HG03066 (cell line): Measurements from ENCODE around the gene GTF3C1.

Experiments used
- ATAC-seq: cut with Tn5 transposase; IDR thresholded peaks from one replicate; pipeline ENCODE4 v1.9.1; 2021; ENCODE audit warnings: low read depth; ENCODE audit not compliant: unreplicated experiment

GTF3C1 gene, protein sequence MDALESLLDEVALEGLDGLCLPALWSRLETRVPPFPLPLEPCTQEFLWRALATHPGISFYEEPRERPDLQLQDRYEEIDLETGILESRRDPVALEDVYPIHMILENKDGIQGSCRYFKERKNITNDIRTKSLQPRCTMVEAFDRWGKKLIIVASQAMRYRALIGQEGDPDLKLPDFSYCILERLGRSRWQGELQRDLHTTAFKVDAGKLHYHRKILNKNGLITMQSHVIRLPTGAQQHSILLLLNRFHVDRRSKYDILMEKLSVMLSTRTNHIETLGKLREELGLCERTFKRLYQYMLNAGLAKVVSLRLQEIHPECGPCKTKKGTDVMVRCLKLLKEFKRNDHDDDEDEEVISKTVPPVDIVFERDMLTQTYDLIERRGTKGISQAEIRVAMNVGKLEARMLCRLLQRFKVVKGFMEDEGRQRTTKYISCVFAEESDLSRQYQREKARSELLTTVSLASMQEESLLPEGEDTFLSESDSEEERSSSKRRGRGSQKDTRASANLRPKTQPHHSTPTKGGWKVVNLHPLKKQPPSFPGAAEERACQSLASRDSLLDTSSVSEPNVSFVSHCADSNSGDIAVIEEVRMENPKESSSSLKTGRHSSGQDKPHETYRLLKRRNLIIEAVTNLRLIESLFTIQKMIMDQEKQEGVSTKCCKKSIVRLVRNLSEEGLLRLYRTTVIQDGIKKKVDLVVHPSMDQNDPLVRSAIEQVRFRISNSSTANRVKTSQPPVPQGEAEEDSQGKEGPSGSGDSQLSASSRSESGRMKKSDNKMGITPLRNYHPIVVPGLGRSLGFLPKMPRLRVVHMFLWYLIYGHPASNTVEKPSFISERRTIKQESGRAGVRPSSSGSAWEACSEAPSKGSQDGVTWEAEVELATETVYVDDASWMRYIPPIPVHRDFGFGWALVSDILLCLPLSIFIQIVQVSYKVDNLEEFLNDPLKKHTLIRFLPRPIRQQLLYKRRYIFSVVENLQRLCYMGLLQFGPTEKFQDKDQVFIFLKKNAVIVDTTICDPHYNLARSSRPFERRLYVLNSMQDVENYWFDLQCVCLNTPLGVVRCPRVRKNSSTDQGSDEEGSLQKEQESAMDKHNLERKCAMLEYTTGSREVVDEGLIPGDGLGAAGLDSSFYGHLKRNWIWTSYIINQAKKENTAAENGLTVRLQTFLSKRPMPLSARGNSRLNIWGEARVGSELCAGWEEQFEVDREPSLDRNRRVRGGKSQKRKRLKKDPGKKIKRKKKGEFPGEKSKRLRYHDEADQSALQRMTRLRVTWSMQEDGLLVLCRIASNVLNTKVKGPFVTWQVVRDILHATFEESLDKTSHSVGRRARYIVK (N-terminal part only)

GRCh38 chr16:27549746-27550581, at the start of gene GTF3C1, which contains the start of gene KATNIP:
Gene GTF3C1 (minus strand): TSS chr16:27549913. CDS start chr16:27549890, 23 bp downstream.
Gene KATNIP (plus strand): TSS chr16:27550144. CDS start chr16:27550171, 27 bp downstream.
- peak; percentile 98 for ATAC-seq

- no peak for ATAC-seq
These were observed 49.3 kb upstream of the GTF3C1 start for GRCh38 chr16:27598931-27599565.

DNA sequence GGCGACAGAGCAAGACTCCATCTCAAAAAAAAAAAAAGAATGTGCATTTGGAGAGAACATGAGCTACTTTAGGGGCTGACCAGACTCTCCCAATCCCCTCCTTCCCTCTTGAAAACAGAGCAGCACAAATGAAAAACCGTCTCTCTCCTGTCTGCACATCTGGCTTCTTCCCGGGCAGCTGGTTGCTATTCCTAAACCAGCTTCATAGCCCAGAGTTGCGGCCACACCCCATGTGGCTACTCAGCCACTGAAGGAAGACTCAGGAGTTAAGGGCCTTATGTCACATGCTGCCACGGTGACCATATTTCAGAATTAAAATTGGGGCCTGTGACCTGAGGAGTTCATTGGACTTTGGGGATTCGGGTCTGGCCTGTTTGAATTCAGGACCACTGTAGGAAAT, 48.5 kb upstream of the GTF3C1 start:
- ATAC-seq = no peak

GRCh38 chr16:27597361-27597760, 47.6 kb upstream of the GTF3C1 start:
- no peak for ATAC-seq

- ATAC-seq = no peak
These were observed 46.7 kb upstream of the GTF3C1 start for GRCh38 chr16:27596411-27596810.

GRCh38 chr16:27595993-27596392, 46.3 kb upstream of the GTF3C1 start:
- no peak for ATAC-seq

- ATAC-seq = no peak
These were observed 45.8 kb upstream of the GTF3C1 start for GRCh38 chr16:27595475-27595874.

DNA sequence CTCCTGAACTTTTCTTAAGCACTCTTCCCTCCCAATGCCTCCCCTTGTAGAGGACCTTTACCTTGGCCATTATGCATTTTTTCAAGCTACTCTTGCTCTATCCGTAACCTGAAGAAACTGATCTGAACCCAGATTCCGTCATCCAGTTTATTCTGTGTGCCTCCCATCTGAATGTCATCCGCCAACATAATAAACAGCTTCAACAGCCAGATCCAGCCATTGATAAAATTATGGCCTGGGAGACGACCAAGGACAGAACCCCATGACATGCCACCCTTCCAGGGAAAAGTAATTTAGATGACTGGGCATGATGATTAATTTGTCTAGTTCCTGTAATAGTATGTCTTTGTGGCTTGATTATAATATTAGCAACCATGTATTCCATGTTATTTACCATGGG, 42.1 kb upstream of the GTF3C1 start:
- no peak for ATAC-seq

DNA sequence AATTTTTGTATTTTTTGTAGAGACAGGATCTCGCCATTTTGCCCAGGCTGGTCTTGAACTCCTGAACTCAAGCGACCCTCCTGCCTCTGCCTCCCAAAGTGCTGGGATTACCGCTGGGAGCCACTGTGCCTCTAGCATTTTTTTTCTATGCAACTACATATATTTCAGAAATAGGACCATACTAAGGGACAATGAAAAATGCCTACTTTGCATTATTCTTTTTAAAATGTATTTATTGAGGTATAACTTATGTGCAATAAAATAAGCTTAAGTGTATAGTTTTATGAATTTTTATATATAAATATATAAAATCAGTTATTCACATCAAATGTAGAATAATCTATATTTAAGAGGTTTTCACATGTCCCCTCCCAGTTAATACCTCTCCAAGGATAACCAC, 38.3 kb upstream of the GTF3C1 start:
- no peak for ATAC-seq

GRCh38 chr16:27586711-27587110, 37.0 kb upstream of the GTF3C1 start:
- no peak for ATAC-seq

DNA sequence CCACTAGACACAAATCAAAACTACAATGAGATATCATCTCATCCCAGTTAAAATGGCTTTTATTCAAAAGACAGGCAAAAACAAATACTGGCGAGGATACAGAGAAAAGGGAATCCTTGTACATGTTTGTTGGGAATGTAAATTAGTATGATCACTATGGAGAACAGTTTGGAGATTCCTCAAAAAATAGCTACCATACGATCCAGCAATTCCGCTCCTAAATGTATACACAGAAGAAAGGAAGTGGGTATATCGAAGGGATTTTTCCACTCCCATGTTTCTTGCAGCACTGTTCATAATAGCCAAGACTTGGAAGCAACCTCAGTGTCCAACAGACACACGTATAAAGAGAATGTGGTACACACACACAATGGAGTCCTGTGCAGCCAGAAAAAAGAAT, 35.5 kb upstream of the GTF3C1 start:
- no peak for ATAC-seq

GRCh38 chr16:27583634-27584033, 33.9 kb upstream of the GTF3C1 start:
- ATAC-seq = no peak

DNA sequence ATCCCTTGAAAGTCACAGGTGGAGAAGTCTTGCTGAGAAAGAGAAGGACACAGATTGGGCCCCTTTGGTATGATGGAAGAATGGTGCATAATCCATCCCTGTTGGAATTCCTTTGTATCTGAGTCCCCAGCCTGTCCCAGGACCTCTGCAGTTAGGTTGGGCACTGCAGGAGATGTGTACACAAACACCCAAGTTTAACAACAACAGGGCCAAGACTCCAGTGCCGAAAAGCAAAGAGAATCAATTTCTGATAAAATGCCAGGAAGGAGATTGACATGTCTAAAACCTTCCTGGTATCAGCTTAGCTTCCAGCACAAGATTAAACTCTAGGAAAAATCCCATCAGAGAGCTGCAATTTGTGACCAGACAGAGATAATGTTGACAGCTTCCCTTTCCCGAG, 33.2 kb upstream of the GTF3C1 start:
- no peak for ATAC-seq

- ATAC-seq = no peak
These were observed 29.6 kb upstream of the GTF3C1 start for GRCh38 chr16:27579087-27579980.

DNA sequence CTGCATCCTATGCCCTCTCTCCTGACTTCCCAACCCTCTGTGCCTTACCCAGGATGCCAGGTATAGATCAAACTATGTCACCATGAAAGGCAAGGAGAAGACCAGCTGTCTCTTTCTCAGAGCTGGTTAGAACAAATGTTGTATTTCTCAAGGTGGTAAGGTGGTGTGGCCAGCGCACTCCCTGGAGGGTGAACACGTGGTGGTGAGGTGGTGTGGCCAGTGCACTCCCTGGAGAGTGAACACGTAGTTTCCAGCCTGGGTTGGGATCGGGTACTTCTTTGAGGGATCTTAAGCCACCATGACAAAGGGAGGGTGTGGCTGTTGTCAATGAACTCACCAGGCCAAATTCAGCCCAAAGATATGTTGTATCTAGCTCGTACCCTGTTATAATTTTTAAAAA, 27.0 kb upstream of the GTF3C1 start:
- ATAC-seq = no peak

DNA sequence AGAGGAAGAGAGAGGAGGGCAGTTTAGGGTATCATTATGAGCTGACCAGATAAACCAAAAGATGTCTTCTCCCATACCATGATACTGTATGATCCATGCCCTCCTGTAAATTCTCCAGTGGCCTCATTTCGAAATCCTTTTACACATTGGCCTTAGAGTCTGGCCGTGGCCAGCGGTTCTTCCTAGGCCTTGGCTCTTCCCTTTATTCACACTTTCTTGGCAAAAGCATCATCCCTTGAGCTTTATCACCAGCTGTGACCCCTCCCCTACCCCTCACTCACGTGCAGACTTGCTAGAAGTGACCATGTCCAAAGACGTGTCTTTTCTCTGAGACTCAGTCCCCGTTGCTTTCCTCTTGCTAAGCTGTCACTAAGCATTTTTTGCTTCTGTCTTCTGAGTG, 23.0 kb upstream of the GTF3C1 start:
- no peak for ATAC-seq

DNA sequence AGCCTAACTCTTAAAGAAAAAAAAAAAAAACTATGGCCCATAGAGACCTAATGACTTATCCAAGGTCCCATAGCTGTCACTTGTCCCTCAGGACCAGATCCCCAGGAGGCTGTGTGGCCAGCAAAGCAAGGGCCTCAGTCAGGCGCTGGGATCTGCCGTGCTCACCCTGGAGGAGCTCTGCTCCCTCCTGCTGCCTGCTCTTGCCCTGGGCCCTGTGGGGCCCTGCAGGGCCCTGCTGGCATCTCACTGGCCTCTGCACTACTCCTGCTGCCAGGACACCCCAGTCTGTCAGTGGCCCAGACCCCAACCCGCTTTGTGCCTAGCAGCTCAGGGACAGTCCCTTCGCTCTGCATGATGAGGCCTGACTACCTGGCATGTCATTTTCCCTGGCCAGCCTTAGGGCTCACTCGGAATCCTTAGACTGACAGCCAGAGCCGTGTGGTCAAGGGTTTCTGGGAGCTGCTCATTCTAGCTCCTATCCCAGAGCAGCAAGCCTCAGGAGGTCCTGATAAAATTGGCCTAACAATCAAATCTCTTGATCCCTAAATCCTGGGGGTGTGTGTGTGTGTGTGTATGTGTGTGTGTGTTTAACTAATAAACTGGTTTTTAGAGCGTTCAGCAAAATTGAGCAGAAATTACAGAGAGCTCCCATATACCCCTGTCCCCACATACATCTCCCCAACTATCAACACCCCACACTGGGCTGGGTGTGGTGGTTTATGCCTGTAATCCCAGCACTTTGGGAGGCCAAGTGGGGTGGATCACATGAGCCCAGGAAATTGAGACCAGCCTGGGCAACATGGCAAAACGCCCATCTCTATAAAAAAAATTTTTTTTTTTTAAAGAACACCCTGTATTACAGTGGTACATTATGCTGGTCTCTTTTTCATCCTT, 22.0 kb upstream of the GTF3C1 start:
- ATAC-seq = no peak
